KMS-11 (cell line): Measurements from ENCODE around the gene HRG.

ENCODE experiments used
- H2AFZ ChIP-seq: fragments of 200-600 bp; sonication (generic); 2 replicates; pipeline ENCODE4 v1.6.1; 2016; ENCODE audit warnings: antibody characterized with exemption, mixed run types, low read depth
- H3K27ac ChIP-seq: fragments of 200-600 bp; sonication (generic); 2 replicates; pipeline ENCODE4 v1.6.1; 2016; ENCODE audit warnings: mild to moderate bottlenecking, mixed run types
- H3K27me3 ChIP-seq: fragments of 200-600 bp; sonication (generic); 2 replicates; pipeline ENCODE4 v1.6.1; 2017; ENCODE audit warnings: mild to moderate bottlenecking, low read depth, mixed run types, moderate library complexity; ENCODE audit not compliant: insufficient read depth
- H3K36me3 ChIP-seq: fragments of 200-600 bp; sonication (generic); 2 replicates; pipeline ENCODE4 v1.6.1; 2017; ENCODE audit warnings: mild to moderate bottlenecking, mixed run types; ENCODE audit not compliant: insufficient read depth
- H3K4me1 ChIP-seq: fragments of 200-600 bp; sonication (generic); 2 replicates; pipeline ENCODE4 v1.6.1; 2016; ENCODE audit warnings: mild to moderate bottlenecking, low read depth, mixed run types; ENCODE audit not compliant: poor library complexity, severe bottlenecking
- H3K4me2 ChIP-seq: fragments of 200-600 bp; sonication (generic); 2 replicates; pipeline ENCODE4 v1.7.0; 2016; ENCODE audit warnings: mild to moderate bottlenecking, mixed run types
- H3K4me3 ChIP-seq: fragments of 200-600 bp; sonication (generic); IDR thresholded peaks from 2 replicates; pipeline ENCODE4 v1.6.1; 2017; ENCODE audit warnings: low read depth, low read length, mixed read lengths; ENCODE audit not compliant: insufficient read depth
- H3K79me2 ChIP-seq: fragments of 200-600 bp; sonication (generic); 2 replicates; pipeline ENCODE4 v1.6.1; 2016; ENCODE audit warnings: low read depth, mixed run types; ENCODE audit not compliant: insufficient read depth
- H3K9ac ChIP-seq: fragments of 200-600 bp; sonication (generic); 2 replicates; pipeline ENCODE4 v1.6.1; 2016; ENCODE audit warnings: mild to moderate bottlenecking, mixed run types
- H4K20me1 ChIP-seq: fragments of 200-600 bp; sonication (generic); 2 replicates; pipeline ENCODE4 v1.6.1; 2016; ENCODE audit warnings: mild to moderate bottlenecking, mixed run types; ENCODE audit not compliant: insufficient read depth
- CTCF ChIP-seq: fragments of 200-600 bp; sonication (generic); conservative IDR thresholded peaks from 2 replicates; pipeline ENCODE4 v1.6.1; 2017; ENCODE audit warnings: low read depth, mild to moderate bottlenecking, antibody characterized with exemption, low read length, moderate library complexity, mixed read lengths

Gene HRG

GRCh38 chr3:186653080-186653707 is 12.6 kb upstream of the HRG start:
- H3K79me2 ChIP-seq = no peaks in the 10 kb centered on the region
- no peak overlapping the region for H3K4me3 ChIP-seq
- no peak overlapping the region for H3K27ac ChIP-seq
- H3K4me1 ChIP-seq = no peaks in the 10 kb centered on the region
- H4K20me1 ChIP-seq = no peaks in the 10 kb centered on the region
- TF ChIP-seq CTCF = no peak
- H3K9ac ChIP-seq = no peak overlapping the region
- no peak overlapping the region for H2AFZ ChIP-seq
- no peaks in the 10 kb centered on the region for H3K36me3 ChIP-seq
- H3K4me2 ChIP-seq = no peak overlapping the region
- H3K27me3 ChIP-seq = no peaks in the 10 kb centered on the region

- TF ChIP-seq CTCF = no peak
- Histone ChIP-seq H4K20me1 (no peaks in the 10 kb centered on the region), H3K36me3 (no peaks in the 10 kb centered on the region), H3K4me1 (no peaks in the 10 kb centered on the region), H3K27ac (no peak overlapping the region), H3K79me2 (no peaks in the 10 kb centered on the region), H3K4me2 (no peak overlapping the region), H3K27me3 (no peaks in the 10 kb centered on the region), H3K4me3 (no peak overlapping the region), H2AFZ (no peak overlapping the region), H3K9ac (no peak overlapping the region)
Observed at GRCh38 chr3:186653984-186654383, 11.8 kb upstream of the HRG start.

- H3K27ac ChIP-seq = no peak overlapping the region
- no peaks in the 10 kb centered on the region for H4K20me1 ChIP-seq
- no peaks in the 10 kb centered on the region for H3K79me2 ChIP-seq
- H3K4me1 ChIP-seq = no peaks in the 10 kb centered on the region
- no peak for TF ChIP-seq CTCF
- no peak overlapping the region for H3K9ac ChIP-seq
- H3K4me3 ChIP-seq = no peak overlapping the region
- H2AFZ ChIP-seq = no peak overlapping the region
- H3K36me3 ChIP-seq = no peaks in the 10 kb centered on the region
- no peaks in the 10 kb centered on the region for H3K27me3 ChIP-seq
- no peak overlapping the region for H3K4me2 ChIP-seq
Observed at GRCh38 chr3:186663361-186664118, 2.3 kb upstream of the HRG start.

- no peak overlapping the region for H3K4me2 ChIP-seq
- no peaks in the 10 kb centered on the region for H4K20me1 ChIP-seq
- no peak overlapping the region for H2AFZ ChIP-seq
- H3K4me3 ChIP-seq = no peak overlapping the region
- H3K27ac ChIP-seq = no peak overlapping the region
- no peaks in the 10 kb centered on the region for H3K36me3 ChIP-seq
- H3K79me2 ChIP-seq = no peaks in the 10 kb centered on the region
- peaks cover 6% of the 10 kb centered on the region for H3K4me1 ChIP-seq
- H3K27me3 ChIP-seq = no peaks in the 10 kb centered on the region
- no peak for TF ChIP-seq CTCF
- no peak overlapping the region for H3K9ac ChIP-seq
Observed at GRCh38 chr3:186664119-186664495, 1.7 kb upstream of the HRG start.
